DOHH2 (cell line): ENCODE results near the gene NEGR1.

Source experiments
- H3F3A ChIP-seq: fragments of 200-600 bp; sonication (generic), shearing (Covaris generic); 2 replicates; pipeline ENCODE4 v1.6.0; 2016; ENCODE audit warnings: antibody characterized with exemption, mild to moderate bottlenecking; ENCODE audit not compliant: control insufficient read depth, insufficient read depth
- H3K27ac ChIP-seq: fragments of 200-600 bp; sonication (generic); 2 replicates; pipeline ENCODE4 v1.5.1; 2014; ENCODE audit warnings: low read depth, mild to moderate bottlenecking, low read length, moderate library complexity
- H3K27me3 ChIP-seq: fragments of 200-600 bp; sonication (generic); 2 replicates; pipeline ENCODE4 v1.6.1; 2014; ENCODE audit warnings: mild to moderate bottlenecking, low read length, mixed read lengths; ENCODE audit not compliant: control insufficient read depth
- H3K36me3 ChIP-seq: fragments of 200-600 bp; sonication (generic); 2 replicates; pipeline ENCODE4 v1.6.1; 2014; ENCODE audit warnings: mild to moderate bottlenecking, low read length, moderate library complexity, mixed read lengths; ENCODE audit not compliant: control insufficient read depth
- H3K4me1 ChIP-seq: fragments of 200-600 bp; sonication (generic); 2 replicates; pipeline ENCODE4 v1.6.1; 2014; ENCODE audit warnings: mild to moderate bottlenecking, low read length, mixed read lengths; ENCODE audit not compliant: control insufficient read depth
- H3K4me2 ChIP-seq: fragments of 200-600 bp; sonication (generic); 2 replicates; pipeline ENCODE4 v1.6.0; 2014; ENCODE audit warnings: mild to moderate bottlenecking, low read length, moderate library complexity
- H3K4me3 ChIP-seq: fragments of 200-600 bp; sonication (generic); 2 replicates; pipeline ENCODE4 v1.5.1; 2014; ENCODE audit warnings: mild to moderate bottlenecking, low read length, mixed read lengths
- H3K79me2 ChIP-seq: fragments of 200-600 bp; sonication (generic); 2 replicates; pipeline ENCODE4 v1.6.1; 2014; ENCODE audit warnings: mild to moderate bottlenecking, low read length, mixed read lengths; ENCODE audit not compliant: control insufficient read depth
- H3K9me2 ChIP-seq: fragments of 200-600 bp; sonication (generic); replicated peaks from 2 replicates; pipeline ENCODE4 v1.6.1; 2014; ENCODE audit warnings: mild to moderate bottlenecking, low read length, mixed read lengths; ENCODE audit not compliant: control insufficient read depth
- H3K9me3 ChIP-seq: fragments of 200-600 bp; sonication (generic); 2 replicates; pipeline ENCODE4 v1.6.1; 2014; ENCODE audit warnings: antibody characterized with exemption, low read length, mixed read lengths; ENCODE audit not compliant: control insufficient read depth, insufficient read depth
- H4K20me1 ChIP-seq: fragments of 200-600 bp; sonication (generic); 2 replicates; pipeline ENCODE4 v1.6.0; 2014; ENCODE audit warnings: low read depth, mild to moderate bottlenecking, antibody characterized with exemption, low read length, moderate library complexity; ENCODE audit not compliant: control insufficient read depth, insufficient read depth
- EZH2phosphoT487 ChIP-seq: fragments of 200-600 bp; sonication (generic); IDR thresholded peaks from 2 replicates; pipeline ENCODE4 v1.6.1; 2017; ENCODE audit warnings: borderline replicate concordance, mild to moderate bottlenecking, antibody characterized with exemption, low read length, moderate library complexity, mixed read lengths
- TF ChIP-seq, protein P1 (sequence below): fragments of 200-600 bp; sonication (generic); IDR thresholded peaks from one replicate; pipeline ENCODE4 v1.5.1; 2014; ENCODE audit warnings: antibody characterized with exemption, mild to moderate bottlenecking, low read depth, low read length; ENCODE audit not compliant: poor library complexity, severe bottlenecking

NEGR1 gene

DNA sequence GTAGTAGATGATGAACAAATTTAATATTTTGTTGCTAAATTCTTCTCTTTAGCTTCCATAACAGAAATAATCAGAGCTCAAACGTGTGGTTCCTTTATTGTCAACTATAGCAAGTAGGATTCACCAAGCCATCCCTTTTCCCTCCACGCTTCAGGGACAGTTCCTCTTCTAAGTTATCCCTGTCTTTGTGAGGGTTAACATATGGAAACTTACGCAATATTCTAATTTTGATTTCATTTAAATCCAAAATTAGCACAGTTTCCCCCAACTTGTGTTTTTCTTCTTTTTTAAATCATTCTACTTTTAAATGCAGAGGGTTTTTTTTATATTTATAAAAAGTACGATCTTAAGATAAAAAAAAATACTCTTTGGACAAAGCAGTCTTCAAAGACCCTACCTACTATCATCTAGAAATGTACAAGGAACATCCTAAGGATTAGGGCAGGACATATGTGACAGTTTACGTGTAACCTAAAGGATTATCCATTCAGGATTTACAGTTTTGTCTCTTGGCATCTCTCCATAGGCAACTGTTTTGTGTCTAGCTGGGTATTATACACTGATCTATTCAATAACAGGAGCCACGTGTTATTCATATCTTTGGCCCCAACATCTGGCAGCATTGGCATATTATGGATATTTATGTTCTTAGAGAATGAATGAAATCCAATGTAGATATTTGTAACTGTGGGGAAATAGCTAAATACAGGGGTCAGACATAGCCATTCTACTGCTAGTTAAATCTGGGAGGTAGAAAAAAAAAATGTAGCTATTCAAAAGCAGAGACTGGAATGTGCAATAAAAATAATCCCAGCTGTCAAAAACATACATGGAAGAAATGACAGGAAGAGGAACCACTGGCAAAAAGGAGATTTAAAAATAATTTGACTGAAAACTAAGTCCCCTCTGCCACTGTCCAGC is 272.9 kb downstream of the NEGR1 start:
- Histone ChIP-seq H3K9me3 (no peaks in the 10 kb centered on the region), H3K4me1 (no peaks in the 10 kb centered on the region), H3K4me3 (no peak overlapping the region), H3K27ac (no peak overlapping the region), H4K20me1 (no peaks in the 10 kb centered on the region), H3K9me2 (no peaks in the 10 kb centered on the region), H3F3A (no peaks in the 10 kb centered on the region), H3K36me3 (no peaks in the 10 kb centered on the region), H3K4me2 (no peak overlapping the region), H3K27me3 (no peaks in the 10 kb centered on the region), H3K79me2 (no peaks in the 10 kb centered on the region)
- no peak for TF ChIP-seq EZH2phosphoT487
- TF ChIP-seq, protein P1, sequence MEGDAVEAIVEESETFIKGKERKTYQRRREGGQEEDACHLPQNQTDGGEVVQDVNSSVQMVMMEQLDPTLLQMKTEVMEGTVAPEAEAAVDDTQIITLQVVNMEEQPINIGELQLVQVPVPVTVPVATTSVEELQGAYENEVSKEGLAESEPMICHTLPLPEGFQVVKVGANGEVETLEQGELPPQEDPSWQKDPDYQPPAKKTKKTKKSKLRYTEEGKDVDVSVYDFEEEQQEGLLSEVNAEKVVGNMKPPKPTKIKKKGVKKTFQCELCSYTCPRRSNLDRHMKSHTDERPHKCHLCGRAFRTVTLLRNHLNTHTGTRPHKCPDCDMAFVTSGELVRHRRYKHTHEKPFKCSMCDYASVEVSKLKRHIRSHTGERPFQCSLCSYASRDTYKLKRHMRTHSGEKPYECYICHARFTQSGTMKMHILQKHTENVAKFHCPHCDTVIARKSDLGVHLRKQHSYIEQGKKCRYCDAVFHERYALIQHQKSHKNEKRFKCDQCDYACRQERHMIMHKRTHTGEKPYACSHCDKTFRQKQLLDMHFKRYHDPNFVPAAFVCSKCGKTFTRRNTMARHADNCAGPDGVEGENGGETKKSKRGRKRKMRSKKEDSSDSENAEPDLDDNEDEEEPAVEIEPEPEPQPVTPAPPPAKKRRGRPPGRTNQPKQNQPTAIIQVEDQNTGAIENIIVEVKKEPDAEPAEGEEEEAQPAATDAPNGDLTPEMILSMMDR: no peak

DNA sequence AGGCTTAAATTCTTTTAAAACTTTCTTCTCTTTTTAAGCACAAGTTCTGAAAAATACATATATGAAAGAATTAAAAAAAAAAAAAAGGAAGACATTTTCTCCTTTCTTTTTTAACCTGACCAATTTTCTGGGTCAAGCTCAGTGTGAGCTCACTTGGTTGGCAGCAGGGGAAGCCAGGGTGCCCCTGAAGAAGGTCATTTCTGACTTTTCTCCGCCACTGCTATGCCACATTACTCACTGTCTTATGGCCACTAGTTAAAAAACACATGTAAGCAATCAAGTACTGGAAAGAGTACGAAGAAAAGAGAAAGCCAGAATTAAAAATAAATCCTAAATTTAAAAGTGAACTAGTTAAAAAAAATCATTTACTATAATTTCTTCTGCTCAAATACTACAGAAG is 275.0 kb downstream of the NEGR1 start:
- H3K9me3 ChIP-seq: no peaks in the 10 kb centered on the region
- H3K9me2 ChIP-seq: no peaks in the 10 kb centered on the region
- no peak for TF ChIP-seq EZH2phosphoT487
- TF ChIP-seq, protein P1: no peak
- no peaks in the 10 kb centered on the region for H3K79me2 ChIP-seq
- no peaks in the 10 kb centered on the region for H3F3A ChIP-seq
- H3K36me3 ChIP-seq: no peaks in the 10 kb centered on the region
- H3K4me1 ChIP-seq: no peaks in the 10 kb centered on the region
- H3K4me3 ChIP-seq: no peak overlapping the region
- no peaks in the 10 kb centered on the region for H4K20me1 ChIP-seq
- H3K4me2 ChIP-seq: no peak overlapping the region
- no peaks in the 10 kb centered on the region for H3K27me3 ChIP-seq
- H3K27ac ChIP-seq: no peak overlapping the region

DNA sequence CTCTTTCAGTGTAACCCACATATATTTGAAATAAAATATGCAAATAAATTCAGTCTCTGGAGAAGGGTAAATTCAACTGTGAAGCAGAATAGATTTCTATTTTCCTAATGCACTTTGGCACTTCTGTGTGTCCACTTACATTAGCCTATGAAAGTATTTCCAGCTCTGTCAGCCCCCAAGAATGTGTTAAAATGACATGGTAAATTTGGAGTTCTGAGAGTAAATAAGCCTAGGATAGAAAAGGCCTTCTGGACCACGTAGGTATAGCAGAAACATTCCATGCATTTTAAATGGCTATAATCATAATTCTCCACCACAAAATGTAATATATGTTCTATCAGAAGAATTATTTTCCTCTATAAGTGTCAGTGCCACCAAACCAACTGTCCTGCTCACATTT is 276.2 kb downstream of the NEGR1 start:
- TF ChIP-seq EZH2phosphoT487: no peak
- TF ChIP-seq, protein P1: no peak
- Histone ChIP-seq H3K79me2 (no peaks in the 10 kb centered on the region), H3K27me3 (no peaks in the 10 kb centered on the region), H3K9me3 (no peaks in the 10 kb centered on the region), H3K36me3 (no peaks in the 10 kb centered on the region), H3K27ac (no peak overlapping the region), H3K4me2 (no peak overlapping the region), H3K9me2 (no peaks in the 10 kb centered on the region), H4K20me1 (no peaks in the 10 kb centered on the region), H3K4me1 (no peaks in the 10 kb centered on the region), H3F3A (no peaks in the 10 kb centered on the region), H3K4me3 (no peak overlapping the region)
